ENCODE data around the gene ASCL2.

DNA sequence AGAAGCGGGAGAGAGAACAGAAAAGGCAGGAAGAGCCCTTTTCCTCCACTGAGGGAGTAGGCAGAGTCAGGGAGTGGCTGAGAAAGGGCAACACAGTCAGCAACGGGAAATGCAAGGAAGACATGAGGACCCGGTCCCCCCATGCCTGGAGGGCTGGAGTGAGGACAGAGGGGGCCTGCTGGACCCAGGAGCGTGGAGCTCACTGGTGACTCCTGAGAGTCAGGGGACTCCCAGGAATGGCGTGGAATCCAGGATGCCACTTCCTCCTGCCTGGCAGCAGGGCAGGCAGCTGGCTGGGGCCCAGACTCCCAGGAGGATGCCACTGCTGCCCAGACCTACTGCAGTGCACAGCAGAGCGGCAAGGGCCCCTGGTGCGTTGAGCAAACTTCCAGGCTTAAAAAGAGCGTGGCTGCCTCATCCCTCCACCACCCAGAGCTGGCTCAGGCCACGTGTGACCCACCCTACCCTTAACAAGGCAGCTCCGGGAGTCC is 20.0 kb upstream of the ASCL2 start:
- no peak for TF ChIP-seq POLR2A (IDR thresholded peaks at IDR 0.05)
- TF ChIP-seq, protein P1, sequence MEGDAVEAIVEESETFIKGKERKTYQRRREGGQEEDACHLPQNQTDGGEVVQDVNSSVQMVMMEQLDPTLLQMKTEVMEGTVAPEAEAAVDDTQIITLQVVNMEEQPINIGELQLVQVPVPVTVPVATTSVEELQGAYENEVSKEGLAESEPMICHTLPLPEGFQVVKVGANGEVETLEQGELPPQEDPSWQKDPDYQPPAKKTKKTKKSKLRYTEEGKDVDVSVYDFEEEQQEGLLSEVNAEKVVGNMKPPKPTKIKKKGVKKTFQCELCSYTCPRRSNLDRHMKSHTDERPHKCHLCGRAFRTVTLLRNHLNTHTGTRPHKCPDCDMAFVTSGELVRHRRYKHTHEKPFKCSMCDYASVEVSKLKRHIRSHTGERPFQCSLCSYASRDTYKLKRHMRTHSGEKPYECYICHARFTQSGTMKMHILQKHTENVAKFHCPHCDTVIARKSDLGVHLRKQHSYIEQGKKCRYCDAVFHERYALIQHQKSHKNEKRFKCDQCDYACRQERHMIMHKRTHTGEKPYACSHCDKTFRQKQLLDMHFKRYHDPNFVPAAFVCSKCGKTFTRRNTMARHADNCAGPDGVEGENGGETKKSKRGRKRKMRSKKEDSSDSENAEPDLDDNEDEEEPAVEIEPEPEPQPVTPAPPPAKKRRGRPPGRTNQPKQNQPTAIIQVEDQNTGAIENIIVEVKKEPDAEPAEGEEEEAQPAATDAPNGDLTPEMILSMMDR (IDR thresholded peaks at IDR 0.05 in 4 of 5, conservative IDR thresholded peaks at IDR 0.05 in 1 of 5), result no peak

Data from gastrocnemius medialis (tissue), 4 donors.